Measurements from ENCODE around the gene GRID1. TPM values are rescaled to one million over a fixed set of nuclear protein-coding genes. Genes with fewer than 3 reads are reported as not detected.

GRID1 gene
- total and polyA plus RNA-seq, 2 donors, result 2.4 to 3.9 TPM

GRCh38 chr10:86162036-86162435 lies 204.6 kb downstream of the GRID1 start:
- H3K36me3 ChIP-seq (ENCODE audit: insufficient read depth), result no peaks in the 10 kb centered on the region
- no peaks in the 10 kb centered on the region for H3K4me1 ChIP-seq (ENCODE audit: insufficient read depth)
- 70% methylated on average over 2 of the region's 2 CpGs for whole genome bisulfite sequencing
- H3K27ac ChIP-seq (ENCODE audit: low read depth), result no peak overlapping the region
- DNase-seq (ENCODE audit: extremely low spot score), result no peak
- no peak overlapping the region for H3K4me3 ChIP-seq (ENCODE audit: low read depth, low read length)

GRCh38 chr10:86160890-86161585 lies 205.6 kb downstream of the GRID1 start:
- no peak for DNase-seq (ENCODE audit: extremely low spot score)
- Histone ChIP-seq H3K4me1 (ENCODE audit: insufficient read depth) (no peaks in the 10 kb centered on the region), H3K36me3 (ENCODE audit: insufficient read depth) (no peaks in the 10 kb centered on the region), H3K27ac (ENCODE audit: low read depth) (no peak overlapping the region), H3K4me3 (ENCODE audit: low read depth, low read length) (no peak overlapping the region)
- 87% methylated on average over 8 of the region's 8 CpGs for WGBS

- Histone ChIP-seq H3K36me3 (ENCODE audit: insufficient read depth) (no peaks in the 10 kb centered on the region), H3K4me3 (ENCODE audit: low read depth, low read length) (no peak overlapping the region), H3K4me1 (ENCODE audit: insufficient read depth) (no peaks in the 10 kb centered on the region), H3K27ac (ENCODE audit: low read depth) (no peak overlapping the region)
- 73% methylated on average over 3 of the region's 3 CpGs for WGBS
- DNase-seq (ENCODE audit: extremely low spot score), result no peak
Measured at GRCh38 chr10:86159797-86160196, 206.8 kb downstream of the GRID1 start.

GRCh38 chr10:86155054-86155921 lies 211.3 kb downstream of the GRID1 start:
- DNase-seq (ENCODE audit: extremely low spot score), result no peak
- no peaks in the 10 kb centered on the region for H3K4me1 ChIP-seq (ENCODE audit: insufficient read depth)
- no peak overlapping the region for H3K27ac ChIP-seq (ENCODE audit: low read depth)
- 34% methylated on average over 7 of the region's 7 CpGs for WGBS
- no peaks in the 10 kb centered on the region for H3K36me3 ChIP-seq (ENCODE audit: insufficient read depth)
- no peak overlapping the region for H3K4me3 ChIP-seq (ENCODE audit: low read depth, low read length)

GRCh38 chr10:86153751-86154150 lies 212.8 kb downstream of the GRID1 start:
- H3K4me3 ChIP-seq (ENCODE audit: low read depth, low read length), result no peak overlapping the region
- no peak for DNase-seq (ENCODE audit: extremely low spot score)
- H3K36me3 ChIP-seq (ENCODE audit: insufficient read depth), result no peaks in the 10 kb centered on the region
- no peak overlapping the region for H3K27ac ChIP-seq (ENCODE audit: low read depth)
- H3K4me1 ChIP-seq (ENCODE audit: insufficient read depth), result no peaks in the 10 kb centered on the region
- WGBS, result 89% methylated on average over 9 of the region's 9 CpGs

- no peak for DNase-seq (ENCODE audit: extremely low spot score)
- no peaks in the 10 kb centered on the region for H3K36me3 ChIP-seq (ENCODE audit: insufficient read depth)
- 80% methylated on average over 5 of the region's 5 CpGs for WGBS
- no peaks in the 10 kb centered on the region for H3K4me1 ChIP-seq (ENCODE audit: insufficient read depth)
- no peak overlapping the region for H3K4me3 ChIP-seq (ENCODE audit: low read depth, low read length)
- no peak overlapping the region for H3K27ac ChIP-seq (ENCODE audit: low read depth)
Measured at GRCh38 chr10:86152911-86153310, 213.7 kb downstream of the GRID1 start.

GRCh38 chr10:86152354-86152753 lies 214.2 kb downstream of the GRID1 start:
- Histone ChIP-seq H3K4me1 (ENCODE audit: insufficient read depth) (no peaks in the 10 kb centered on the region), H3K36me3 (ENCODE audit: insufficient read depth) (no peaks in the 10 kb centered on the region), H3K27ac (ENCODE audit: low read depth) (no peak overlapping the region), H3K4me3 (ENCODE audit: low read depth, low read length) (no peak overlapping the region)
- no peak for DNase-seq (ENCODE audit: extremely low spot score)
- WGBS, result 89% methylated on average over 5 of the region's 5 CpGs

- 73% methylated on average over 5 of the region's 5 CpGs for WGBS
- DNase-seq (ENCODE audit: extremely low spot score), result no peak
- no peak overlapping the region for H3K4me3 ChIP-seq (ENCODE audit: low read depth, low read length)
- no peaks in the 10 kb centered on the region for H3K4me1 ChIP-seq (ENCODE audit: insufficient read depth)
- H3K36me3 ChIP-seq (ENCODE audit: insufficient read depth), result no peaks in the 10 kb centered on the region
- H3K27ac ChIP-seq (ENCODE audit: low read depth), result no peak overlapping the region
Measured at GRCh38 chr10:86151613-86152012, 215.0 kb downstream of the GRID1 start.

GRCh38 chr10:86149257-86149656 lies 217.3 kb downstream of the GRID1 start:
- Histone ChIP-seq H3K27ac (ENCODE audit: low read depth) (no peak overlapping the region), H3K4me1 (ENCODE audit: insufficient read depth) (no peaks in the 10 kb centered on the region), H3K4me3 (ENCODE audit: low read depth, low read length) (no peak overlapping the region), H3K36me3 (ENCODE audit: insufficient read depth) (no peaks in the 10 kb centered on the region)
- DNase-seq (ENCODE audit: extremely low spot score), result no peak
- WGBS, result 66% methylated on average over 7 of the region's 7 CpGs

GRCh38 chr10:86148117-86148516 lies 218.5 kb downstream of the GRID1 start:
- WGBS, result 58% methylated on average over 2 of the region's 2 CpGs
- H3K36me3 ChIP-seq (ENCODE audit: insufficient read depth), result no peaks in the 10 kb centered on the region
- H3K4me3 ChIP-seq (ENCODE audit: low read depth, low read length), result no peak overlapping the region
- H3K4me1 ChIP-seq (ENCODE audit: insufficient read depth), result no peaks in the 10 kb centered on the region
- DNase-seq (ENCODE audit: extremely low spot score), result no peak
- H3K27ac ChIP-seq (ENCODE audit: low read depth), result no peak overlapping the region

GRCh38 chr10:86144301-86144700 lies 222.3 kb downstream of the GRID1 start:
- no peak for DNase-seq (ENCODE audit: extremely low spot score)
- Histone ChIP-seq H3K4me1 (ENCODE audit: insufficient read depth) (no peaks in the 10 kb centered on the region), H3K27ac (ENCODE audit: low read depth) (no peak overlapping the region), H3K36me3 (ENCODE audit: insufficient read depth) (no peaks in the 10 kb centered on the region), H3K4me3 (ENCODE audit: low read depth, low read length) (no peak overlapping the region)
- WGBS, result 76% methylated on average over 8 of the region's 8 CpGs

- no peak overlapping the region for H3K27ac ChIP-seq (ENCODE audit: low read depth)
- WGBS, result 79% methylated on average over 5 of the region's 5 CpGs
- no peak for DNase-seq (ENCODE audit: extremely low spot score)
- H3K4me3 ChIP-seq (ENCODE audit: low read depth, low read length), result no peak overlapping the region
- H3K36me3 ChIP-seq (ENCODE audit: insufficient read depth), result no peaks in the 10 kb centered on the region
- no peaks in the 10 kb centered on the region for H3K4me1 ChIP-seq (ENCODE audit: insufficient read depth)
Measured at GRCh38 chr10:86141896-86142295, 224.7 kb downstream of the GRID1 start.

- DNase-seq (ENCODE audit: extremely low spot score), result no peak
- Histone ChIP-seq H3K4me1 (ENCODE audit: insufficient read depth) (no peaks in the 10 kb centered on the region), H3K27ac (ENCODE audit: low read depth) (no peak overlapping the region), H3K4me3 (ENCODE audit: low read depth, low read length) (no peak overlapping the region), H3K36me3 (ENCODE audit: insufficient read depth) (no peaks in the 10 kb centered on the region)
- WGBS, result 80% methylated on average over 11 of the region's 11 CpGs
Measured at GRCh38 chr10:86139066-86139657, 227.4 kb downstream of the GRID1 start.

GRCh38 chr10:86138551-86139065 lies 228.0 kb downstream of the GRID1 start:
- Histone ChIP-seq H3K4me1 (ENCODE audit: insufficient read depth) (no peaks in the 10 kb centered on the region), H3K4me3 (ENCODE audit: low read depth, low read length) (no peak overlapping the region), H3K27ac (ENCODE audit: low read depth) (no peak overlapping the region), H3K36me3 (ENCODE audit: insufficient read depth) (no peaks in the 10 kb centered on the region)
- DNase-seq (ENCODE audit: extremely low spot score), result no peak
- 93% methylated on average over 18 of the region's 18 CpGs for WGBS

All from urinary bladder (tissue), 4 donors.